ENCODE data around the gene PLOD3. TPM values are rescaled to one million over a fixed set of nuclear protein-coding genes. Genes with fewer than 3 reads are reported as not detected.
"Not testable (repeated sequence)": the region's sequence is repeated elsewhere in the genome, so short reads cannot be mapped to it uniquely, and the experiment has no call there.

Gene PLOD3, protein sequence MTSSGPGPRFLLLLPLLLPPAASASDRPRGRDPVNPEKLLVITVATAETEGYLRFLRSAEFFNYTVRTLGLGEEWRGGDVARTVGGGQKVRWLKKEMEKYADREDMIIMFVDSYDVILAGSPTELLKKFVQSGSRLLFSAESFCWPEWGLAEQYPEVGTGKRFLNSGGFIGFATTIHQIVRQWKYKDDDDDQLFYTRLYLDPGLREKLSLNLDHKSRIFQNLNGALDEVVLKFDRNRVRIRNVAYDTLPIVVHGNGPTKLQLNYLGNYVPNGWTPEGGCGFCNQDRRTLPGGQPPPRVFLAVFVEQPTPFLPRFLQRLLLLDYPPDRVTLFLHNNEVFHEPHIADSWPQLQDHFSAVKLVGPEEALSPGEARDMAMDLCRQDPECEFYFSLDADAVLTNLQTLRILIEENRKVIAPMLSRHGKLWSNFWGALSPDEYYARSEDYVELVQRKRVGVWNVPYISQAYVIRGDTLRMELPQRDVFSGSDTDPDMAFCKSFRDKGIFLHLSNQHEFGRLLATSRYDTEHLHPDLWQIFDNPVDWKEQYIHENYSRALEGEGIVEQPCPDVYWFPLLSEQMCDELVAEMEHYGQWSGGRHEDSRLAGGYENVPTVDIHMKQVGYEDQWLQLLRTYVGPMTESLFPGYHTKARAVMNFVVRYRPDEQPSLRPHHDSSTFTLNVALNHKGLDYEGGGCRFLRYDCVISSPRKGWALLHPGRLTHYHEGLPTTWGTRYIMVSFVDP
- total RNA-seq = 10 to 100 TPM; 31.5 to 55.9 TPM

DNA sequence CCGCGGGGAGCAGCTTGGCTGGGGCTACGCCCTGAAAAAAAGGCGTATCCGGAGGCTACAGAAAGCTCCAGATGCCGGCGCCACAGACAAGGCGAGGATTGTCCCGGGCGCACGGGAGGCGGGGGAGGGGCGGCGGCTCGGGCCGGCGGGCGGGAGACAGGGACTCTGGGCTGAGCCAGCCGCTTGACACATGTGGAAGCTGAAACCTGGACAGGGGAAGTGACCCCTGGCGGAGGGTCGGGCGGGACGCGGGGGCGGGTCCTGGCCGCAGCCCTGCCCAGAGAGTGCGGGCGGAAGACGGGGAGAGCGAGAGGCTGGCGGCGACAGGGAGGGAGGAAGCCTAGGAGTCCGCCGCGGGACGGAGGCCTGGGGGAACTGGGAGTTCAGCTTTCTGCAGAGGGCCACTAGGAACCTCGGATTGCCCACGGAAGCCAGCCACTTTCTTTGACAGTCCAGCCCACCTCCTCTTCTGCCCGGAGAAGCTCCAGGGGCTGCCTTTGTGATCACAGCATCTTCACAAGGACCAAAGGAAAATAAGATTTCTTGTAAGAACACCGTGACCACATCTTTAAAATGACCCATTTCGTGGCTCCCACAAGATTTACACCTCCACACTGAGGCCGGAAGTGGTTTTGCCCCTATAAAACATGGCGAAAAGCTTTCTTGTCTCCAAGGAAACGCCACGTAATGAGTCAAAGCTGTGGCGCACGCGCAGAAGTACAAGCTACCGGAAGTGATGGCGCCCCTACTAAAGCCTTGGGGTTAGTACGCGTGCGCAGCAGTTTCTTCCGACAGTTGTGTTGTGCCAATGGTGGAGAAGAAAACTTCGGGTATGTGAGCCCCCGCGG lies at the start of gene PLOD3, which contains the start of gene ZNHIT1:
TSS of gene PLOD3 (minus strand) at position 194 of the 848 bp plus-strand sequence. CDS start 307 bp downstream, outside the sequence.
TSS of gene ZNHIT1 (plus strand) at position 778 of the 848 bp plus-strand sequence. CDS start at position 809, 31 bp downstream.
- peak; percentile 88 for ATAC-seq (ENCODE audit: insufficient number of reproducible peaks, low FRiP score, low read depth)
- peaks cover 5% of the 10 kb centered on the region for H3K36me3 ChIP-seq
- no peaks in the 10 kb centered on the region for H3K9me3 ChIP-seq
- H3K27ac ChIP-seq = peak within 1 kb of the TSS; percentile 58 to 87
- H3K4me3 ChIP-seq = peak within 1 kb of the TSS; percentile 87
- no peaks in the 10 kb centered on the region for H3K27me3 ChIP-seq (replicated peaks; ENCODE audit: insufficient read depth)
- peaks cover 16 to 37% of the 10 kb centered on the region in 2 donors for H3K4me1 ChIP-seq (ENCODE audit: control insufficient read depth in 1 of 2, low read depth in 2 of 2)
- peak; percentile 95 for DNase-seq (ENCODE audit: low spot score)
- TF ChIP-seq, protein P1, sequence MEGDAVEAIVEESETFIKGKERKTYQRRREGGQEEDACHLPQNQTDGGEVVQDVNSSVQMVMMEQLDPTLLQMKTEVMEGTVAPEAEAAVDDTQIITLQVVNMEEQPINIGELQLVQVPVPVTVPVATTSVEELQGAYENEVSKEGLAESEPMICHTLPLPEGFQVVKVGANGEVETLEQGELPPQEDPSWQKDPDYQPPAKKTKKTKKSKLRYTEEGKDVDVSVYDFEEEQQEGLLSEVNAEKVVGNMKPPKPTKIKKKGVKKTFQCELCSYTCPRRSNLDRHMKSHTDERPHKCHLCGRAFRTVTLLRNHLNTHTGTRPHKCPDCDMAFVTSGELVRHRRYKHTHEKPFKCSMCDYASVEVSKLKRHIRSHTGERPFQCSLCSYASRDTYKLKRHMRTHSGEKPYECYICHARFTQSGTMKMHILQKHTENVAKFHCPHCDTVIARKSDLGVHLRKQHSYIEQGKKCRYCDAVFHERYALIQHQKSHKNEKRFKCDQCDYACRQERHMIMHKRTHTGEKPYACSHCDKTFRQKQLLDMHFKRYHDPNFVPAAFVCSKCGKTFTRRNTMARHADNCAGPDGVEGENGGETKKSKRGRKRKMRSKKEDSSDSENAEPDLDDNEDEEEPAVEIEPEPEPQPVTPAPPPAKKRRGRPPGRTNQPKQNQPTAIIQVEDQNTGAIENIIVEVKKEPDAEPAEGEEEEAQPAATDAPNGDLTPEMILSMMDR (IDR thresholded peaks at IDR 0.05) = peak; percentile 6

DNA sequence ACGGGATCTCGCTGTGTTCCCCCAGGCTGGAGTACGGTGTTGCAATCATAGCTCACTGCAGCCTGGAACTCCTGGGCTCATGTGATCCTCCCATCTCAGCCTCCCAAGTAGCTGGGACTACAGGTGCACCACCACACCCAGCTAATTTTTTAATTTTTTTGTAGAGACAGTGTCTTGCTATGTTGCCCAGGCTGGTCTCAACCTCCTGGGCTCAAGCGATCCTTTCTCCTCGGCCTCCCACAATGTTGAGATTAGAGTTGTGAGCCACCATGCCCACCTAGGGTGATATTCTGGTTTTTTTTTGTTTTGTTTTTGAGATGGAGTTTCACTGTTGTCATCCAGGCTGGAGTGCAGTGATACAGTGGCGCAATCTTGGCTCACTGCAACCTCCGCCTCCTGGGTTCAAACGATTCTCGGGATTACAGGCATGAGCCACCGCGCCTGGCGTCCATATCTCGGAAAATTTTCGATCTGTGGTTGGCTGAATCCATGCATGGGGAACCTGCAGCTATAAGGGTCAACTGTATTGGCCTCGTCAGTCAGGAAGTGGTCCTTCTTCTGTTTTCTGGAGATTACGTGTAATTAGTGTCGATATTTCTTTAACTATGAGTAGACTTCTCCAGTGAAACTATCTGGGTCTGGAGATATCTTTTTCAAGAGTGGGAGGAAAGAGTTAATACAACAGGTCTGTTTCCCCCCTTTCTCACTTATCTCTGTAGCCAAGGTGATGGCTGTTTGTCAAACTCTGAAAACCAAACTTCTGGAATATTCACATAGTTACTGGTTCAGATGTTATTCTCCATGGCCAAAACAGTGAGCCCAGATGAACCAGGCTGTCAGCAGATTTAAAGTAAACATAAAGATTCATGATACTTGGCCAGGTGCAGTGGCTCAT lies 48.5 kb upstream of the PLOD3 start:
- Histone ChIP-seq H3K4me1 (ENCODE audit: control insufficient read depth in 1 of 2, low read depth in 2 of 2) (no peaks in the 10 kb centered on the region), H3K27me3 (replicated peaks; ENCODE audit: insufficient read depth) (no peaks in the 10 kb centered on the region), H3K9me3 (no peaks in the 10 kb centered on the region), H3K36me3 (no peaks in the 10 kb centered on the region), H3K4me3 (no peak overlapping the region), H3K27ac (no peak overlapping the region)
- DNase-seq (ENCODE audit: low spot score) (no peak), ATAC-seq (ENCODE audit: insufficient number of reproducible peaks, low FRiP score, low read depth) (no peak)
- TF ChIP-seq, protein P1 (IDR thresholded peaks at IDR 0.05) = no peak

DNA sequence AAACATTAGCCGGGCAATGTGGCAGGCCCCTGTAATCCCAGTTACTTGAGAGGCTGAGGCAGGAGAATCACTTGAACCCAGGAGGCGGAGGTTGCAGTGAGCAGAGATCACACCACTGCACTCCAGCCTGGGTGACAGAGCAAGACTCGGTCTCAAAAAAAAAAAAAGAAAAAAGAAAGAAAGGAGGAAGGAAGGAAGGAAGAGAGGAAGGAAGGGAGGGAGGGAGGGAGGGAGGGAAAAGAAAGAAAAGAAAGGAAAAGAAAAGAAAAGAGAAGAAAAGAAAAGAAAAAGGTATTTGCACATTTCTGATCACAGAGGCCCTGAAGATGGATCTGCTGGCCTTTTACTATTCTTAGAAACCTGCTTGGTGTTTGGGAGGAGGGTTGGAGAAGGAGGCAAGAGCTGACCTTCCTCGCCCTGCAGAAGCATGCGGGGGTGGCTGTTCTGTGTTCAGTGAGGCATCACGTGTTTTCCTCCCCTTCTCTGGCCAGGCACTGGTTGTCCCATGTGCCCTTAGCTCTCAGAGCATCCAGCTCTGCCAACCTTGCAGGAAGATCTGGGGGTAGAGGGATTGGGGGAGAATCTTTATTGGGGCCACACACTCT lies 46.8 kb upstream of the PLOD3 start:
- H3K4me3 ChIP-seq; DNase-seq (ENCODE audit: low spot score); H3K36me3 ChIP-seq; H3K4me1 ChIP-seq (ENCODE audit: control insufficient read depth in 1 of 2, low read depth in 2 of 2); H3K27ac ChIP-seq; H3K27me3 ChIP-seq (replicated peaks; ENCODE audit: insufficient read depth); ATAC-seq (ENCODE audit: insufficient number of reproducible peaks, low FRiP score, low read depth); H3K9me3 ChIP-seq: not testable (repeated sequence)

DNA sequence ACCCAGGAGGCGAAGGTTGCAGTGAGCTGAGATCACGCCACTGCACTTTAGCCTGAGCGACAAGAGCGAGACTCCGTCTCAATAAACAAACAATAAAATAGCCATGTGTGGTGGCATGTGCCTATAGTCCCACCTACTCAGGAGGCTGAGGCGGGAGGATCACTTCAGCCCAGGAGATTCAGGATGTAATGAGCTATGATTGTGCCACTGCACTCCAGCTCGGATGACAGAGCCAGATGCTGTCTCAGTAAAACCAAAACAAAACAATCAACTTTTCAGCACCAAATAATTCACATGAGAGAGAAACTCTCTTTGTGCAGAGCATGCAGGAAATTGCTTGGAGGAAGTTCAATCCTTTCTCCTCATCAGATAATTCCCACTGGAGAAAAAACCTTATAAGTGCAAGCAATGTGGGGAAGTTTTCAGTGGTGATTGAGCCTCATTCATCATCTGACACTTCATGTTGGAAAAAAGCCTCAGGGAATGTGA lies 40.9 kb upstream of the PLOD3 start:
- TF ChIP-seq, protein P1 (IDR thresholded peaks at IDR 0.05) = no peak
- no peaks in the 10 kb centered on the region for H3K9me3 ChIP-seq
- no peak for ATAC-seq (ENCODE audit: insufficient number of reproducible peaks, low FRiP score, low read depth)
- H3K27me3 ChIP-seq (replicated peaks; ENCODE audit: insufficient read depth) = no peaks in the 10 kb centered on the region
- H3K4me3 ChIP-seq = no peak overlapping the region
- no peaks in the 10 kb centered on the region for H3K36me3 ChIP-seq
- H3K4me1 ChIP-seq (ENCODE audit: control insufficient read depth in 1 of 2, low read depth in 2 of 2) = no peaks in the 10 kb centered on the region
- DNase-seq (ENCODE audit: low spot score) = no peak
- no peak overlapping the region for H3K27ac ChIP-seq
